H7 (cell line): ENCODE measurements around the gene APOL1. TPM values are rescaled to one million over a fixed set of nuclear protein-coding genes. Genes with fewer than 3 reads are reported as not detected.

Experiments
- DNase-seq: peaks from one replicate; pipeline ENCODE4 v3.0.0; 2012
- H3K27me3 ChIP-seq: 2 replicates; pipeline ENCODE4 v1.6.0; 2011; ENCODE audit warnings: mild to moderate bottlenecking, low read length; ENCODE audit not compliant: control insufficient read depth, insufficient read depth
- H3K36me3 ChIP-seq: replicated peaks from 2 replicates; pipeline ENCODE4 v1.5.1; 2011; ENCODE audit warnings: low read length; ENCODE audit not compliant: control insufficient read depth, insufficient read depth
- H3K4me3 ChIP-seq: 2 replicates; pipeline ENCODE4 v1.5.1; 2011; ENCODE audit warnings: low read depth, mild to moderate bottlenecking, control low read depth, low read length, moderate library complexity; ENCODE audit not compliant: insufficient read depth
- total RNA-seq: library from RNA; depleted of rRNA; stranded (reverse); fragments of >200 nt; shearing (Covaris generic); gene quantifications from 2 replicates; pipeline ENCODE4 v1.2.3, GENCODE V29; 2014

APOL1 gene
- total RNA-seq, 1 experiment from 2014 or later = not detected

DNA sequence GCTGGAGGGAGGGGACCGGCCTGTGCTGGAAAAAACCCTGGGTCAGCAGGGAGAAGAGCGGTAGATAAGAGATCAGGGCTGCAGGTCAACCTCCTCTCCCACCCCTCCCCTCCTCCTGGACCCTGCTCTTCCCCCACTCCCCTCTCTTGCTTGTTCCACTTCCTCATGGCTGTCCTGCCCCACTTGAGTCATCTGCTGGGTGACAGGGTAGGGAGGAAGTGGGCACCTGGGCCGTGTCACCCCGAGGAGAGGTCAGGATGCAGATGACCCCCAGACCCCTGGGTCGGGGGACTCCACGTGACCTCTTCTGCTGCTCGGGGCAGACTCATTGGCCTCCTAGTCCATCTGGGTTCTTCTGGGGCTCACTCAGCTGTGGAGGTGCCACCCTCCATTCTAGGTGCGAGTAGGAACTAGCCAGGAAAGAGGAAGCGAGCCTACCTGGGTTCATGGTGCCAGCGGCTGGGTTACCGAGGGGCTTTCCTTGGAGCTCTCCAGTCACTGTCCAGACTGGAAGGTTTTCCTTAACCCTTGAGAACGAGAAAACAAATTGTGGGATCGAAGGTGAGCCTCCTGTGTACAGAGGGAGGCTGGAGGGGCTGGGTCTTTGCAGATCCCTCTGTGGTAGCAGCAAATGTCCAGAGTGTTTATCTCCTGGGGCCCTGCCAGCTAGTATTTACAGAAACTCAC, 20.1 kb upstream of the APOL1 start:
- no peak for DNase-seq
- H3K36me3 ChIP-seq = peaks cover 2% of the 10 kb centered on the region
- H3K27me3 ChIP-seq = no peaks in the 10 kb centered on the region
- no peak overlapping the region for H3K4me3 ChIP-seq

GRCh38 chr22:36233796-36234195, 19.1 kb upstream of the APOL1 start:
- H3K4me3 ChIP-seq = no peak overlapping the region
- H3K36me3 ChIP-seq = peaks cover 2% of the 10 kb centered on the region
- DNase-seq = no peak
- H3K27me3 ChIP-seq = no peaks in the 10 kb centered on the region

- H3K4me3 ChIP-seq = no peak overlapping the region
- no peak for DNase-seq
- peaks cover 2% of the 10 kb centered on the region for H3K36me3 ChIP-seq
- no peaks in the 10 kb centered on the region for H3K27me3 ChIP-seq
Measured at GRCh38 chr22:36234213-36234612, 18.7 kb upstream of the APOL1 start.

DNA sequence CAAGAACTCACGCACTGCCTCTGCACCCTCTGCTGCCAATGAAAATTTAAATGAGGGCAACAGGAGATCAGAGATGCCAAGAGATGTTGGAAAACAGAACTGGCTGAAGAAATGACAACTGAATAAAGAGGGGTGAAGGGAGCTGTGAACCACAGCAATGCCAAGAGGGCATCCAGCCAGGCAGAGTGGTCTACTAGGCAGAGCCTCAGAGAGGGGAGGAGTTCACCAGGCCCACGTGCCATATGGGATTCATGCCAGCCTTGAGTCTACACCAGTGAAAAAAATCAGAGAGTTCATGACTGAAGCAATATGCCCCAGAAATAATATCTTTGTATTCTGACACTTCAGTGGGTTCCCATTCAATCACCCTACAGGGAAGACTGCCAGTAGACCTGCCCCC, 18.0 kb upstream of the APOL1 start:
- no peak for DNase-seq

DNA sequence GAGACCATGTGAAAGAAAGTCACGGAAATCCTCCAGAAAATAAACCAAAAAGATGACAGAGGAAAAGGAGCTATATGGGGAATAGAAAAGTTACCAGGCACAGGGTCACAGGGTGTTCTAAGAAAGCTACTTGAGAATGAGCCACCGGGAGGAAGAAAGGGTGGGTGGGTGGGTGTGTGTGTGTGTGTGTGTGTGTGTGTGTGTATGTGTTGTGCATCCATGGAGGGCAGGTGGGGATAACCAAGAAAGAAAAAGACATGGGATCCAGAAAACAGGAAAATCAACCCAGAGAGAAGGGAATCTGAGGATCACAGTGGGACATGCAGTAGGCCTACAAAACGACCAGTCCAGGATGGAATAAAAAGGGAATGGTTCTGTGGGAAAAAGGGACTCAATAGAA, 17.3 kb upstream of the APOL1 start:
- Histone ChIP-seq H3K4me3 (no peak overlapping the region), H3K36me3 (peaks cover 2% of the 10 kb centered on the region; the same call in 1 of the 2 replicates), H3K27me3 (no peaks in the 10 kb centered on the region)
- DNase-seq = no peak

More for the DNA sequence above, 18.0 kb upstream of the APOL1 start:
- H3K36me3 ChIP-seq = peaks cover 2% of the 10 kb centered on the region
- no peaks in the 10 kb centered on the region for H3K27me3 ChIP-seq
- no peak overlapping the region for H3K4me3 ChIP-seq

DNA sequence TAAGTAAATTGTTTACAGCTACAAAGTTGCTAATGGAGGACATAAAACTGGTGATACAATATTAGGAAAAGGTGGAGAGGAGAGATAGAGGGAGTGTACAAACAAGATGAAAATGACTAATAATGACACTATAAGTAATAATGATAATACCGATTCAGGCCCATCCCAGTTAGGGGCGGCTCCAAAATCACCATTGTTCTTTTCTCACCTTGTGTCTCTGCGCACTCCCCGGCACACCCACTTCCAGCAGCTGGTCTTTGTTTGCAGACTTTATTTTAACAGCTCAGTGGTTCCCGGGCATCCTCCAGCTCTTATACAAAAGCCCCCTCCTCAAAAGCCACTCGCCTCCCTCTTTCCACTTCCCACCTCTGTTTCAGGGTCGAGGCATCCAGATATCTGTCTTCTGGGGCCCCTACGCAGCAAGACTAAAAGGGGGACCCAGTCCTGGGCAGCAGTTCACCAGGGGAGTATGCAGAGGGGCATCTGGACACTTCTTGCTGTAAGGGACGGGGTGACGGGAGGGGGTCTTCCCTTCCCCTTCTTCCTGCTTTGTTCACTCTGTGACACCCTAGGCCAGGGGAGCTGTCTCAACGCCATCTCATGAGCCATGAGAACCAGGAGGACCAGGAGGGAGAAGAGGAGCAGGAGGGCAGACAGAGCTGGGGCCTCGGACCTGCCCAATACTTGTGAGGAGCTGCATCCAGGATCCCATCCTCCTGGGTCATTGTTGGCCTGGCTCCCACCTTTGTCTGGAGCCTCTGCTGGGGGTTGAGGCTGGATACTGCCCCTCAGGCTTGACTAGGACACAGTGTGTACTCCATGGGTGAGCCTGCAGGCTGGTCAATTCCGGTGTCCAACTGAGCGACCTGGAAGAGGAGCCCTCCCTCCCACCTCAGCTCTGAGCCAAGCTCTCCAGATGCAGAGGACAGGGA, 16.3 kb upstream of the APOL1 start:
- Histone ChIP-seq H3K36me3 (peaks cover 2% of the 10 kb centered on the region; the same call in 1 of the 2 replicates), H3K4me3 (no peak overlapping the region), H3K27me3 (no peaks in the 10 kb centered on the region)
- DNase-seq = no peak

DNA sequence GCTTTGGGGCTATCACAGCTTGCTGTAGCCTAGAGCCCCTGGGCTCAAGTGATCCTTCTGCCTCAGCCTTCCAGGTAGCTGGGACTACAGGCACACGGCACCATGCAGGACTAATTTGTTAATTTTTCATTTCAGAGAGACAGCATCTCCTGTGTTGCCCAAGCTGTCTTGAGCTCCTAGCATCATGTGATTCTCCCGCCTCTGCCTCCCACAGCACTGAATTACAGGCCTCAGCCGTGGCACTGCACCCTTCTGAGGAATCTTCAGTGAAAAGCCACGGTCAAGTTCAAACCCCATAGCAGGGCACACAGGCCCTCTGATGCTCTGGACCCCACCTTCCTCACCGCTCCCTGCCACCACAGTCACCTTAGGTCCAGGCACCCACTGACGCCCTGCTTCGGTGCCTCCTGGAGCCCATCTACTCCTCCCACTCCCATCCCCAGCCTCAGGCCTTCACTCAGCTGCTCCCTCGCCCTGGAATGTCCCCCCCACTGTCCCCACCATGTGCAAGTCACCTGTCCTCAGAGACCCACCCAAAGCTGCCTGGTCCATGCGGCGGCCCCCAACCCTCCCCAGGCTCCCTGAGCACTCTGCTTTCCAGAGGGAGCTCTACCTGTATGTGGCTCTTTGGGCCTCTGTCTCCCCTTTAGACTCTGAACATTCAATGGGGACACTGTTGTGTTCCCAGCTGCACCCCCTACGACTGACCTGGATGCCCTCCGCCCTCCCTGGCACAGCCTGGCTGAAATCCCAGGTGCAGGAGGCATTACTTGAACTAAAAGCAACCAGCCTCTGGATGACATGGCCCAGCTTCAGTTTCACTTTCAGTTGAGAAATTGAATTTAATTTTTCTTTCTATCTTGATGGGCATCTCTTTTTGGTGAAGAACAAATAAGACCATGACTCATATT, 15.2 kb upstream of the APOL1 start:
- no peak overlapping the region for H3K4me3 ChIP-seq
- DNase-seq = no peak
- no peaks in the 10 kb centered on the region for H3K27me3 ChIP-seq
- H3K36me3 ChIP-seq = peaks cover 2% of the 10 kb centered on the region; the same call in 1 of the 2 replicates

- Histone ChIP-seq H3K4me3 (peak overlapping the region; percentile 41), H3K36me3 (peaks cover 2% of the 10 kb centered on the region; the same call in 1 of the 2 replicates), H3K27me3 (no peaks in the 10 kb centered on the region)
- DNase-seq = no peak
Measured at GRCh38 chr22:36238373-36239149, 14.4 kb upstream of the APOL1 start.

DNA sequence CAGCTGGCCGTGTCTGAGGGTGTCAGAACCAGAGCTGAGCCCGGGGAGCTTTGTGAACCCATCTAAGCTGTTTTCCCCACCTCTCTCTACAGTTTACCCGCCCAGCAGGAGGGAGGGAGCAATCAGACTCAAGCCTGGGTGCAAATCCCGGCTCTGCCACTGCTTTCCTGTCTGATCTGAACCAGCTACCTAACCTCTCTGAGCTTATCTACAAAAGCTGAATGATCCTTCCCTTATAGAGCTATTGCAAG, 13.9 kb upstream of the APOL1 start:
- peak; percentile 49 for DNase-seq
- Histone ChIP-seq H3K36me3 (peaks cover 2% of the 10 kb centered on the region; the same call in 1 of the 2 replicates), H3K27me3 (no peaks in the 10 kb centered on the region), H3K4me3 (peak overlapping the region; percentile 41)

GRCh38 chr22:36239401-36240171, 13.3 kb upstream of the APOL1 start, which contains the start of gene APOL2:
APOL2 (minus strand) TSS chr22:36239527; CDS start chr22:36233162, 6,365 bp downstream.
- peak; percentile 85 for DNase-seq
- H3K36me3 ChIP-seq = peaks cover 2% of the 10 kb centered on the region; the same call in 1 of the 2 replicates
- peak within 1 kb of the TSS; percentile 41 for H3K4me3 ChIP-seq
- H3K27me3 ChIP-seq = no peaks in the 10 kb centered on the region

- no peak for DNase-seq
- Histone ChIP-seq H3K36me3 (no peaks in the 10 kb centered on the region), H3K4me3 (no peak overlapping the region), H3K27me3 (no peaks in the 10 kb centered on the region)
Measured at GRCh38 chr22:36243986-36244385, 8.9 kb upstream of the APOL1 start.

GRCh38 chr22:36244522-36245391, 8.2 kb upstream of the APOL1 start:
- no peak overlapping the region for H3K4me3 ChIP-seq
- no peaks in the 10 kb centered on the region for H3K27me3 ChIP-seq
- DNase-seq = no peak
- H3K36me3 ChIP-seq = no peaks in the 10 kb centered on the region
